ENCODE data around the gene ZNF785. TPM values are rescaled to one million over a fixed set of nuclear protein-coding genes. Genes with fewer than 3 reads are reported as not detected.

ZNF785 gene
- polyA plus RNA-seq, 3 donors: 0.67 to 9.0 (median 1.1) TPM

DNA sequence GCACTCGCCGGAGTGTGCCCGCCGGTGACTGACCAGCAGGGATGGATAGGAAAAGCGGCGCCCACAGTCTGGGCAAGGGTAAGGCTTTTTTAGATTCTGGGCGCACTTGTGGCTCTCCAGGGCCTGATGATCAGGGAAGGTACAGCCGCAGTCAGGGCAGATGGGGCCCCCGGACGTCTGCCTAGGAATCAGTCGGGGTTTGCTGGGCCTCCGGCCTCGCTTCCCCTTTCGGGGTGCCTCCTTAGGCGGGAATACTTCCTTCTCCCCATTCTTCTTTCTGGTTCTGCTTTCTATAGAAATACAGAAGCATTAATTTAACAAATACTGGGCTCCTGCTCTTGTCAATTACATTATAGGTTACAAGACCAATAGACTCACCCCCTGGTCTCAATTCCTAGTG, 19.7 kb upstream of the ZNF785 start:
- intact Hi-C loops (cut with micrococcal nuclease): loop anchor here in 1 of 2 donors (5.0 kb wide), 1 partner anchor 78 kb away; the partner anchor contains the start of gene ZNF768
- H3K36me3 ChIP-seq (replicated peaks in 1 of 2; ENCODE audit: control insufficient read depth in 1 of 2, insufficient read depth in 2 of 2, low read length in 2 of 2): peaks cover 19 to 30% of the 10 kb centered on the region in 2 donors
- H2AFZ ChIP-seq (ENCODE audit: insufficient read depth, low read depth, low read length, poor library complexity, severe bottlenecking): no peak overlapping the region
- Mint-ChIP-seq H3K27me3 (ENCODE audit: low read depth in 3 of 3) (peaks cover 0 to 2% (median 0%) of the 10 kb centered on the region in 3 donors), H3K4me1 (peaks cover 67% of the 10 kb centered on the region), H3K4me3 (peak overlapping the region; percentile 20 to 69), H3K36me3 (peaks cover 30 to 48% of the 10 kb centered on the region in 2 donors), H3K27ac (peak overlapping the region in 6 of 7 donors; percentile 75 to 90 (median 78)), H3K9me3 (no peaks in the 10 kb centered on the region)
- 12% methylated on average over 15 of the region's 15 CpGs for WGBS (ENCODE audit: insufficient coverage)
- peak overlapping the region; percentile 22 for H3K9ac ChIP-seq (ENCODE audit: insufficient read depth, low read length, poor library complexity, severe bottlenecking)
- DNase-seq: peak; percentile 53 to 79 (median 66)
- H3K27me3 ChIP-seq (ENCODE audit: control insufficient read depth in 2 of 2, insufficient read depth in 2 of 2, low read length in 2 of 2): no peaks in the 10 kb centered on the region
- peak overlapping the region; percentile 47 to 66 for H3K27ac ChIP-seq (ENCODE audit: low read depth in 1 of 2, low read length in 2 of 2)
- peaks cover 66 to 68% of the 10 kb centered on the region in 2 donors for H3K4me1 ChIP-seq (ENCODE audit: control insufficient read depth in 1 of 2, insufficient read depth in 2 of 2, low read length in 2 of 2)
- H3K4me3 ChIP-seq (replicated peaks in 1 of 3; ENCODE audit: low read depth in 2 of 3, low read length in 3 of 3): peak overlapping the region in 1 of 3 experiments; percentile 60
- peak overlapping the region; percentile 69 for H3K4me2 ChIP-seq (replicated peaks; ENCODE audit: extremely low read depth, low read length, poor library complexity, severe bottlenecking)
- TF ChIP-seq, protein P1, sequence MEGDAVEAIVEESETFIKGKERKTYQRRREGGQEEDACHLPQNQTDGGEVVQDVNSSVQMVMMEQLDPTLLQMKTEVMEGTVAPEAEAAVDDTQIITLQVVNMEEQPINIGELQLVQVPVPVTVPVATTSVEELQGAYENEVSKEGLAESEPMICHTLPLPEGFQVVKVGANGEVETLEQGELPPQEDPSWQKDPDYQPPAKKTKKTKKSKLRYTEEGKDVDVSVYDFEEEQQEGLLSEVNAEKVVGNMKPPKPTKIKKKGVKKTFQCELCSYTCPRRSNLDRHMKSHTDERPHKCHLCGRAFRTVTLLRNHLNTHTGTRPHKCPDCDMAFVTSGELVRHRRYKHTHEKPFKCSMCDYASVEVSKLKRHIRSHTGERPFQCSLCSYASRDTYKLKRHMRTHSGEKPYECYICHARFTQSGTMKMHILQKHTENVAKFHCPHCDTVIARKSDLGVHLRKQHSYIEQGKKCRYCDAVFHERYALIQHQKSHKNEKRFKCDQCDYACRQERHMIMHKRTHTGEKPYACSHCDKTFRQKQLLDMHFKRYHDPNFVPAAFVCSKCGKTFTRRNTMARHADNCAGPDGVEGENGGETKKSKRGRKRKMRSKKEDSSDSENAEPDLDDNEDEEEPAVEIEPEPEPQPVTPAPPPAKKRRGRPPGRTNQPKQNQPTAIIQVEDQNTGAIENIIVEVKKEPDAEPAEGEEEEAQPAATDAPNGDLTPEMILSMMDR (IDR thresholded peaks at IDR 0.05): no peak
- peaks cover 57% of the 10 kb centered on the region for H3K79me2 ChIP-seq (ENCODE audit: insufficient read depth, low read length)
- peaks cover 8% of the 10 kb centered on the region for H4K20me1 ChIP-seq (ENCODE audit: insufficient read depth, low read length)
- no peaks in the 10 kb centered on the region for H3K9me3 ChIP-seq (replicated peaks in 1 of 2; ENCODE audit: control insufficient read depth in 1 of 2, insufficient read depth in 1 of 2, low read length in 2 of 2)

DNA sequence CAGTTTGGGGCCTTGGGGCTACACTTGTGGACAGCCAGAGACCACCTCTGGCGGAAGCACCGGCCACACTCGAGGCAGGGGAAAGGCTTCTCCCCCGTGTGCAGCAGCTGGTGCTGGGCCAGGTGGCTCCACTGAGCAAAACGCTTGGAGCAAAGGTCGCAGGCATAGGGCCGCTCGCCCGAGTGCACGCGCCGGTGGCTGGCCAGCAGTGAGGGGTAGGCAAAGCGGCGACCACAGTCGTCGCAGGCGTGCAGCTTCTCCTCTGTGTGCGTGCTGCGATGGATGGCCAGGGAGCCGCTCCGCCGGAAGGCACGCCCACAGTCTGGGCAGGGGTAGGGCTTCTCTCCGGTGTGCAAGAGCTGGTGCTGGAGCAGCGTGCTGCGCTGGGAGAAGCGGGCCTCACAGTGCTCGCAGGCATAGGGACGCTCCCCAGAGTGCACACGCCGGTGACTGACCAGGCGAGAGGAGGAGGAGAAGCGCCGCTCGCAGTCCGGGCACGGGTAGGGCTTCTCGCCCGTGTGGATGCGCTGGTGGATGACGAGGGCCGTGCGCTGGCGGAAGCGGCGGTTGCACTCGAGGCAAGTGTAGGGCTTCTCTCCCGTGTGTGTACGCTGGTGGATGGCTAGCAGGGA, 18.9 kb upstream of the ZNF785 start:
- Histone ChIP-seq H3K79me2 (ENCODE audit: insufficient read depth, low read length) (peaks cover 51% of the 10 kb centered on the region), H4K20me1 (ENCODE audit: insufficient read depth, low read length) (peaks cover 8% of the 10 kb centered on the region), H3K4me3 (replicated peaks in 1 of 3; ENCODE audit: low read depth in 2 of 3, low read length in 3 of 3) (peak overlapping the region in 1 of 3 experiments; percentile 60), H3K4me1 (ENCODE audit: control insufficient read depth in 1 of 2, insufficient read depth in 2 of 2, low read length in 2 of 2) (peaks cover 63 to 66% of the 10 kb centered on the region in 2 donors), H3K36me3 (replicated peaks in 1 of 2; ENCODE audit: control insufficient read depth in 1 of 2, insufficient read depth in 2 of 2, low read length in 2 of 2) (peaks cover 19 to 30% of the 10 kb centered on the region in 2 donors), H3K9ac (ENCODE audit: insufficient read depth, low read length, poor library complexity, severe bottlenecking) (peak overlapping the region; percentile 22), H3K4me2 (replicated peaks; ENCODE audit: extremely low read depth, low read length, poor library complexity, severe bottlenecking) (peak overlapping the region; percentile 69), H3K27me3 (ENCODE audit: control insufficient read depth in 2 of 2, insufficient read depth in 2 of 2, low read length in 2 of 2) (no peaks in the 10 kb centered on the region), H3K9me3 (replicated peaks in 1 of 2; ENCODE audit: control insufficient read depth in 1 of 2, insufficient read depth in 1 of 2, low read length in 2 of 2) (no peaks in the 10 kb centered on the region), H3K27ac (ENCODE audit: low read depth in 1 of 2, low read length in 2 of 2) (peak overlapping the region in 1 of 2 donors; percentile 47), H2AFZ (ENCODE audit: insufficient read depth, low read depth, low read length, poor library complexity, severe bottlenecking) (no peak overlapping the region)
- H3K27me3 Mint-ChIP-seq (ENCODE audit: low read depth in 3 of 3): peaks cover 0 to 2% (median 0%) of the 10 kb centered on the region in 3 donors
- WGBS (ENCODE audit: insufficient coverage): 94% methylated on average over 44 of the region's 49 CpGs
- no peak for DNase-seq
- intact Hi-C loops (cut with micrococcal nuclease): no loop called here
- peaks cover 30 to 48% of the 10 kb centered on the region in 2 donors for H3K36me3 Mint-ChIP-seq
- TF ChIP-seq, protein P1 (IDR thresholded peaks at IDR 0.05): no peak
- H3K4me3 Mint-ChIP-seq: peak overlapping the region; percentile 39 to 69
- H3K9me3 Mint-ChIP-seq: no peaks in the 10 kb centered on the region
- H3K4me1 Mint-ChIP-seq: peaks cover 66% of the 10 kb centered on the region
- H3K27ac Mint-ChIP-seq: peak overlapping the region in 6 of 7 donors; percentile 45 to 90 (median 78)

Measured in CD14-positive monocyte (primary cell).